Endothelial cell of umbilical vein (primary cell): ENCODE results near the gene KCNRG. TPM values are rescaled to one million over a fixed set of nuclear protein-coding genes. Genes with fewer than 3 reads are reported as not detected.

Experiments used
- BruUV-seq: library from RNA; stranded (reverse); fragments of 400-500 nt; replicated peaks from 2 replicates; lab custom pipeline; 2021; lab: Mats Ljungman, UMichigan
- CTCF ChIA-PET: fragments of 300-600, 350-600 bp; sonication (Branson Sonifier 250); formaldehyde crosslinking; loops from one replicate; lab custom pipeline; 2021; ENCODE audit warnings: antibody characterized with exemption, inconsistent platforms; lab: Charles Lee
- POLR2A ChIA-PET: fragments of 300-600, 350-600 bp; sonication (Branson Sonifier 250); formaldehyde crosslinking; loops from one replicate; lab custom pipeline; 2021; ENCODE audit warnings: antibody characterized with exemption, inconsistent platforms; lab: Charles Lee
- DNase-seq: peaks from one replicate; pipeline ENCODE4 v3.0.0-alpha.2; 2011; ENCODE audit warnings: low read depth, low spot score
- FAIRE-seq: peaks from 2 replicates; lab custom pipeline; 2011; peaks lifted over from hg19 to GRCh38; lab: Jason Lieb, UNC
- H2AFZ ChIP-seq: 2 replicates; pipeline ENCODE4 v1.6.0; 2012; ENCODE audit warnings: low read depth, low read length, control low read depth, inconsistent platforms
- H3K27ac ChIP-seq: 2 replicates; pipeline ENCODE4 v1.5.1; 2011; ENCODE audit warnings: low read depth, mild to moderate bottlenecking, control low read depth, low read length, moderate library complexity; ENCODE audit not compliant: insufficient read depth
- H3K27me3 ChIP-seq, 2 experiments: 2 replicates each; pipeline versions ENCODE4 v1.6.0 to v1.6.1; 2011; ENCODE audit warnings: low read length in 2 of 2, mixed read lengths in 1 of 2; ENCODE audit not compliant: control insufficient read depth in 2 of 2, insufficient read depth in 2 of 2
- H3K36me3 ChIP-seq, 2 experiments: 2 replicates in 1 of 2; 3 replicates in 1 of 2; pipeline ENCODE4 v1.5.1; 2011; ENCODE audit warnings: low read length in 2 of 2, mild to moderate bottlenecking in 1 of 2, moderate library complexity in 1 of 2; ENCODE audit not compliant: control insufficient read depth in 2 of 2, insufficient read depth in 2 of 2; ENCODE audit errors: extremely low read depth in 1 of 2
- H3K4me1 ChIP-seq: 3 replicates; pipeline ENCODE4 v1.5.1; 2011; ENCODE audit warnings: mild to moderate bottlenecking, low read length; ENCODE audit not compliant: control insufficient read depth, insufficient read depth; ENCODE audit errors: extremely low read depth
- H3K4me2 ChIP-seq: 2 replicates; pipeline ENCODE4 v1.6.1; 2011; ENCODE audit warnings: low read length, control low read depth, mixed read lengths; ENCODE audit not compliant: insufficient read depth
- H3K4me3 ChIP-seq, 3 experiments: fragments of 200-600 bp in 1 of 3; sonication (generic), shearing (Covaris generic) in 1 of 3; replicated peaks in 1 of 3; 2 replicates each; pipeline ENCODE4 v1.5.1; 2011 to 2016; ENCODE audit warnings: control low read depth in 3 of 3, low read length in 3 of 3, mild to moderate bottlenecking in 2 of 3, inconsistent platforms in 1 of 3, low read depth in 1 of 3, moderate library complexity in 1 of 3; ENCODE audit not compliant: insufficient read depth in 1 of 3
- H3K79me2 ChIP-seq: 2 replicates; pipeline ENCODE4 v1.6.0; 2012; ENCODE audit warnings: low read length, inconsistent platforms; ENCODE audit not compliant: control insufficient read depth, insufficient read depth
- H3K9ac ChIP-seq: replicated peaks from 2 replicates; pipeline ENCODE3; 2011; ENCODE audit warnings: low read length, control low read depth; ENCODE audit not compliant: insufficient read depth; ENCODE audit errors: extremely low read depth
- H3K9me1 ChIP-seq: replicated peaks from 3 replicates; pipeline ENCODE4 v1.6.0; 2011; ENCODE audit warnings: mild to moderate bottlenecking, low read length; ENCODE audit not compliant: control insufficient read depth, insufficient read depth; ENCODE audit errors: extremely low read depth
- H3K9me3 ChIP-seq: replicated peaks from 2 replicates; pipeline ENCODE4 v1.5.1; 2012; ENCODE audit warnings: low read length, inconsistent platforms; ENCODE audit not compliant: control insufficient read depth, insufficient read depth
- H4K20me1 ChIP-seq: replicated peaks from 2 replicates; pipeline ENCODE3; 2011; ENCODE audit warnings: mild to moderate bottlenecking, low read length; ENCODE audit not compliant: control insufficient read depth, insufficient read depth; ENCODE audit errors: extremely low read depth
- EZH2 ChIP-seq: IDR thresholded peaks from 2 replicates; pipeline ENCODE4 v1.6.1; 2012; ENCODE audit warnings: borderline replicate concordance, low read depth, mild to moderate bottlenecking, moderate library complexity, low read length, inconsistent platforms; ENCODE audit not compliant: severe bottlenecking
- FOS ChIP-seq: IDR thresholded peaks from 2 replicates; pipeline ENCODE4 v1.6.1; 2011; ENCODE audit warnings: mild to moderate bottlenecking, low read length, moderate library complexity, borderline replicate concordance; ENCODE audit not compliant: insufficient read depth
- GATA2 ChIP-seq: IDR thresholded peaks from 2 replicates; pipeline ENCODE4 v1.7.0; 2011; ENCODE audit warnings: low read depth, mild to moderate bottlenecking, moderate library complexity, mixed read lengths, low read length; ENCODE audit not compliant: insufficient read length, insufficient read depth
- JUN ChIP-seq: IDR thresholded peaks from 2 replicates; pipeline ENCODE4 v1.6.1; 2011; ENCODE audit warnings: borderline replicate concordance, low read depth; ENCODE audit not compliant: insufficient read length, insufficient read depth
- MAX ChIP-seq: IDR thresholded peaks from 2 replicates; pipeline ENCODE4 v1.6.1; 2011; ENCODE audit not compliant: insufficient read depth, insufficient read length
- MYC ChIP-seq: IDR thresholded peaks from one replicate; pipeline ENCODE4 v1.6.1; 2011; ENCODE audit warnings: mild to moderate bottlenecking, low read depth, low read length
- POLR2A ChIP-seq: IDR thresholded peaks from 2 replicates; pipeline ENCODE4 v1.6.1; 2012; ENCODE audit warnings: low read depth, mild to moderate bottlenecking, control low read depth, low read length
- POLR2AphosphoS5 ChIP-seq: IDR thresholded peaks from 2 replicates; pipeline ENCODE4 v1.6.1; 2012; ENCODE audit warnings: low read depth, mild to moderate bottlenecking, control low read depth, low read length, moderate library complexity; ENCODE audit not compliant: insufficient read depth
- dilution Hi-C: fragments of 300-500 bp; cut with MboI; formaldehyde crosslinking; loops from one replicate; pipeline ENCODE4 v1.15.0; 2019; ENCODE audit warnings: low sequenced_read_pairs; ENCODE audit not compliant: extremely low pct_ligation_motif_present
- intact Hi-C: fragments of 100-400 bp; cut with micrococcal nuclease; formaldehyde crosslinking; loops from one replicate; pipeline ENCODE4 v1.10.0; 2022
- polyA plus RNA-seq, 4 experiments: library from polyadenylated mRNA; depleted of rRNA in 3 of 4; stranded (reverse) in 3 of 4; unstranded in 1 of 4; fragments of >200 nt; gene quantifications; 2 replicates each; pipeline versions ENCODE4 v1.2.1 to v1.2.3, GENCODE V29; 2011 to 2012; ENCODE audit warnings: missing spikeins in 1 of 4
- total RNA-seq: library from RNA; stranded (reverse); gene quantifications from 2 replicates; pipeline ENCODE4 v1.2.3, GENCODE V29; 2021
- TF ChIP-seq, protein P1 (sequence below), 2 donors: IDR thresholded peaks; 1 replicate in 1 of 2; 2 replicates in 1 of 2; pipeline ENCODE4 v1.5.1; 2011; ENCODE audit warnings: low read length in 2 of 2, mild to moderate bottlenecking in 2 of 2, moderate library complexity in 2 of 2, control low read depth in 1 of 2, inconsistent platforms in 1 of 2, low read depth in 1 of 2; ENCODE audit not compliant: insufficient read depth in 1 of 2; ENCODE audit errors: extremely low read depth in 1 of 2

KCNRG gene
- total and polyA plus RNA-seq, 2 donors (not counting 3 experiments of a cell fraction or from before 2014, with no cell fraction given) = 0.86 to 1.3 TPM

GRCh38 chr13:49975826-49976225, 39.4 kb upstream of the KCNRG start:
- POLR2A ChIA-PET = interaction anchor here (0.6 kb wide), 1 partner anchor 126 kb away, joined by 3 read pairs; no protein-coding TSS in a partner anchor
- H2AFZ ChIP-seq = no peak overlapping the region
- dilution Hi-C loops = no loop called here

More at GRCh38 chr13:49975826-49976225, 39.4 kb upstream of the KCNRG start:
- FAIRE-seq (no peak), DNase-seq (no peak)
- H3K9ac ChIP-seq = no peak overlapping the region
- no peaks in the 10 kb centered on the region for H3K27me3 ChIP-seq
- intact Hi-C loops = loop anchor here (1.0 to 5.0 kb wide), 6 partner anchors 109 to 1094 kb away; no protein-coding TSS in a partner anchor
- no peaks in the 10 kb centered on the region for H3K79me2 ChIP-seq
- TF ChIP-seq MYC (no peak), GATA2 (no peak), POLR2AphosphoS5 (no peak), EZH2 (no peak), POLR2A (no peak), JUN (no peak), FOS (no peak), MAX (no peak)
- TF ChIP-seq, protein P1, sequence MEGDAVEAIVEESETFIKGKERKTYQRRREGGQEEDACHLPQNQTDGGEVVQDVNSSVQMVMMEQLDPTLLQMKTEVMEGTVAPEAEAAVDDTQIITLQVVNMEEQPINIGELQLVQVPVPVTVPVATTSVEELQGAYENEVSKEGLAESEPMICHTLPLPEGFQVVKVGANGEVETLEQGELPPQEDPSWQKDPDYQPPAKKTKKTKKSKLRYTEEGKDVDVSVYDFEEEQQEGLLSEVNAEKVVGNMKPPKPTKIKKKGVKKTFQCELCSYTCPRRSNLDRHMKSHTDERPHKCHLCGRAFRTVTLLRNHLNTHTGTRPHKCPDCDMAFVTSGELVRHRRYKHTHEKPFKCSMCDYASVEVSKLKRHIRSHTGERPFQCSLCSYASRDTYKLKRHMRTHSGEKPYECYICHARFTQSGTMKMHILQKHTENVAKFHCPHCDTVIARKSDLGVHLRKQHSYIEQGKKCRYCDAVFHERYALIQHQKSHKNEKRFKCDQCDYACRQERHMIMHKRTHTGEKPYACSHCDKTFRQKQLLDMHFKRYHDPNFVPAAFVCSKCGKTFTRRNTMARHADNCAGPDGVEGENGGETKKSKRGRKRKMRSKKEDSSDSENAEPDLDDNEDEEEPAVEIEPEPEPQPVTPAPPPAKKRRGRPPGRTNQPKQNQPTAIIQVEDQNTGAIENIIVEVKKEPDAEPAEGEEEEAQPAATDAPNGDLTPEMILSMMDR (IDR thresholded peaks at IDR 0.05; ENCODE audit: extremely low read depth in 1 of 2, insufficient read depth in 1 of 2, low read depth in 1 of 2, low read length in 2 of 2) = no peak
- BruUV-seq = no TSS peak
- H3K36me3 ChIP-seq = no peaks in the 10 kb centered on the region
- H3K4me3 ChIP-seq = no peak overlapping the region
- CTCF ChIA-PET = interaction anchor here (0.7 to 5.5 kb wide), 26 partner anchors 8 to 1108 kb away, joined by 3 to 96 read pairs (median 6); partner anchors contain the start of genes SPRYD7 and TRIM13
- no peak overlapping the region for H3K27ac ChIP-seq
- no peaks in the 10 kb centered on the region for H4K20me1 ChIP-seq
- no peak overlapping the region for H3K4me2 ChIP-seq
- H3K9me1 ChIP-seq = no peaks in the 10 kb centered on the region
- H3K4me1 ChIP-seq = no peaks in the 10 kb centered on the region
- no peaks in the 10 kb centered on the region for H3K9me3 ChIP-seq
